Suprapubic skin (tissue), 3 donors: ENCODE data around the gene ARHGDIB.

Experiments
- CTCF ChIP-seq, 2 donors: fragments of 200-600 bp in 1 of 2; fragments of 450-650 bp in 1 of 2; sonication (generic) in 1 of 2; IDR thresholded peaks; one replicate each; pipeline ENCODE4 v1.5.1; 2016 to 2019; ENCODE audit warnings: antibody characterized with exemption in 2 of 2, mild to moderate bottlenecking in 1 of 2, moderate library complexity in 1 of 2
- POLR2AphosphoS5 ChIP-seq, 3 donors: sonication (generic); formaldehyde crosslinking; IDR thresholded peaks; one replicate each; pipeline ENCODE4 v1.6.1; 2017; ENCODE audit warnings: antibody characterized with exemption in 3 of 3

GRCh38 chr12:14892726-14893505 lies 68.5 kb downstream of the ARHGDIB start:
- TF ChIP-seq CTCF (IDR thresholded peaks at IDR 0.05): no peak
- no peak for TF ChIP-seq POLR2AphosphoS5 (IDR thresholded peaks at IDR 0.05)
